Measurements from ENCODE around the gene DUXA. TPM values are rescaled to one million over a fixed set of nuclear protein-coding genes. Genes with fewer than 3 reads are reported as not detected.
"Not testable (repeated sequence)": the region's sequence is repeated elsewhere in the genome, so short reads cannot be mapped to it uniquely, and the experiment has no call there.

Gene DUXA
- total RNA-seq, 4 donors from 2014 or later: not detected

DNA sequence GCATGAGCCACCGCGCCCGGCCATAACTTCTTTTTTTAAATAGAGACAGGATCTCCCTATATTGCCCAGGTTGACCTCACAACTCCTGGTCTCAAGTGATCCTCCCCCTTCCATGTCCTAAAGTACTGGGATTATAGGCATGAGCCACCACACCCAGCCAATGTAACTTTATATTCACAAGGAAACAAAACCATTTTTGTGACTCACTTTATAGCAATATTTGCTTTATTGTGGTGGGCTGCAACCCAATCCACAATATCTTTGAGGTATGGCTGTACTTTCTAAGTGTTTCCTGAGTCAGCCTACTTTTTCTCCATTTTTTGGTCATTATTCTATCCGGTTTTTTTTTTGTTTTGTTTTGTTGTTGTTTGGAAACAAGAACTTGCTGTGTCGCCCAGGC is 14.4 kb downstream of the DUXA start:
- DNase-seq: no peak
- H3K27me3 ChIP-seq: no peaks in the 10 kb centered on the region
- no peaks in the 10 kb centered on the region for H3K4me1 ChIP-seq
- no peak overlapping the region for H3K27ac ChIP-seq
- H3K9me3 ChIP-seq: no peaks in the 10 kb centered on the region
- H3K4me3 ChIP-seq: no peak overlapping the region
- no peaks in the 10 kb centered on the region for H3K36me3 ChIP-seq
- TF ChIP-seq POLR2A (IDR thresholded peaks at IDR 0.05): no peak
- TF ChIP-seq, protein P1, sequence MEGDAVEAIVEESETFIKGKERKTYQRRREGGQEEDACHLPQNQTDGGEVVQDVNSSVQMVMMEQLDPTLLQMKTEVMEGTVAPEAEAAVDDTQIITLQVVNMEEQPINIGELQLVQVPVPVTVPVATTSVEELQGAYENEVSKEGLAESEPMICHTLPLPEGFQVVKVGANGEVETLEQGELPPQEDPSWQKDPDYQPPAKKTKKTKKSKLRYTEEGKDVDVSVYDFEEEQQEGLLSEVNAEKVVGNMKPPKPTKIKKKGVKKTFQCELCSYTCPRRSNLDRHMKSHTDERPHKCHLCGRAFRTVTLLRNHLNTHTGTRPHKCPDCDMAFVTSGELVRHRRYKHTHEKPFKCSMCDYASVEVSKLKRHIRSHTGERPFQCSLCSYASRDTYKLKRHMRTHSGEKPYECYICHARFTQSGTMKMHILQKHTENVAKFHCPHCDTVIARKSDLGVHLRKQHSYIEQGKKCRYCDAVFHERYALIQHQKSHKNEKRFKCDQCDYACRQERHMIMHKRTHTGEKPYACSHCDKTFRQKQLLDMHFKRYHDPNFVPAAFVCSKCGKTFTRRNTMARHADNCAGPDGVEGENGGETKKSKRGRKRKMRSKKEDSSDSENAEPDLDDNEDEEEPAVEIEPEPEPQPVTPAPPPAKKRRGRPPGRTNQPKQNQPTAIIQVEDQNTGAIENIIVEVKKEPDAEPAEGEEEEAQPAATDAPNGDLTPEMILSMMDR (IDR thresholded peaks at IDR 0.05): no peak

GRCh38 chr19:57141699-57142098 is 25.6 kb downstream of the DUXA start:
- Histone ChIP-seq H3K36me3 (no peaks in the 10 kb centered on the region), H3K27me3 (no peaks in the 10 kb centered on the region), H3K4me1 (no peaks in the 10 kb centered on the region), H3K9me3 (peaks cover 0 to 5% (median 0%) of the 10 kb centered on the region in 4 donors), H3K4me3 (no peak overlapping the region), H3K27ac (no peak overlapping the region)
- TF ChIP-seq, protein P1 (IDR thresholded peaks at IDR 0.05): no peak
- no peak for TF ChIP-seq POLR2A (IDR thresholded peaks at IDR 0.05)
- no peak for DNase-seq

GRCh38 chr19:57135797-57136196 is 31.5 kb downstream of the DUXA start:
- Histone ChIP-seq H3K36me3 (no peaks in the 10 kb centered on the region), H3K9me3 (peaks cover 0 to 5% (median 0%) of the 10 kb centered on the region in 4 donors), H3K27me3 (no peaks in the 10 kb centered on the region), H3K27ac (no peak overlapping the region), H3K4me1 (no peaks in the 10 kb centered on the region), H3K4me3 (no peak overlapping the region)
- DNase-seq: no peak
- TF ChIP-seq, protein P1 (IDR thresholded peaks at IDR 0.05): no peak
- no peak for TF ChIP-seq POLR2A (IDR thresholded peaks at IDR 0.05)

DNA sequence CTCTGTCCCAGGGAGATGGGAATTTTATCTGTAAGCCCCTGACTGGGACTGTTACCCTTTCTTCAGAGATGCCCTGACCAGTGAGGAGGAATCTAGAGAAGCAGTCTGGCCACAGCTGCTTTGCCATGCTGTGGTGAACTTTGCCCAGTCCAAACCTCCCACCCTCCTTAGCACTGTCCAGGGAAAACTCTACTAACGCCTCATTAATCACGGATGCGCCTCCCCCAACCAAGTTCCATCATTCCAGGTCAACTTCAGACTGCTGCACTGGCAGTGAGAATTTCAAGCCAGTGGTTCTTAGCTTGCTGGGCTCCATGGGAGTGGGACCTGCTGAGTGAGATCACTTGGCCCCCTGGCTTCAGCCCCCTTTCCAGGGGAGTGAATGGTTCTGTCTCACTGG is 39.9 kb downstream of the DUXA start:
- H3K27me3 ChIP-seq, DNase-seq, H3K9me3 ChIP-seq, H3K4me3 ChIP-seq, H3K4me1 ChIP-seq, H3K27ac ChIP-seq, H3K36me3 ChIP-seq: not testable (repeated sequence)

- H3K4me3 ChIP-seq: no peak overlapping the region
- DNase-seq: no peak
- no peak for TF ChIP-seq POLR2A (IDR thresholded peaks at IDR 0.05)
- TF ChIP-seq, protein P1 (IDR thresholded peaks at IDR 0.05): no peak
- no peaks in the 10 kb centered on the region for H3K36me3 ChIP-seq
- H3K27ac ChIP-seq: no peak overlapping the region
- no peaks in the 10 kb centered on the region for H3K4me1 ChIP-seq
- peaks cover 0 to 4% (median 0%) of the 10 kb centered on the region in 4 donors for H3K9me3 ChIP-seq
- no peaks in the 10 kb centered on the region for H3K27me3 ChIP-seq
Observed at GRCh38 chr19:57123882-57124281, 43.4 kb downstream of the DUXA start.

- Histone ChIP-seq H3K9me3 (peaks cover 0 to 4% (median 0%) of the 10 kb centered on the region in 4 donors), H3K4me1 (no peaks in the 10 kb centered on the region), H3K4me3 (no peak overlapping the region), H3K36me3 (no peaks in the 10 kb centered on the region), H3K27ac (no peak overlapping the region), H3K27me3 (no peaks in the 10 kb centered on the region)
- no peak for DNase-seq
- TF ChIP-seq, protein P1 (IDR thresholded peaks at IDR 0.05): no peak
- TF ChIP-seq POLR2A (IDR thresholded peaks at IDR 0.05): no peak
Observed at GRCh38 chr19:57118848-57119247, 48.4 kb downstream of the DUXA start.

DNA sequence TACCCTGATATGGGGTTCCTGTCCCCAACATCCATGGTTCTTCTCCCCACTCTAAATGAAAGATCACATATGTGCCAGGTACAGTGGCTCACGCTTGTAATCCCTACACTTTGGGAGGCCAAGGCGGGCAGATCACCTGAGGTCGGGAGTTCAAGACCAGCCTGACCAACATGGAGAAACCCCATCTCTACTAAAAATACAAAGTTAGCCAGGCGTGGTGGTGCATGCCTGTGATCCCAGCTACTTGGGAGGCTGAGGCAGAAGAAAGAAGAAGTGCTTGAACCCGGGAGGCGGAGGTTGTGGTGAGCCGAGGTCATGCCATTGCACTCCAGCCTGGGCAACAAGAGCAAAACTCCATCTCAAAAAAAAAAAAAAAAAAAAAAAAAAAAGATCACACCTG is 53.8 kb downstream of the DUXA start:
- not testable (repeated sequence) for DNase-seq, H3K4me1 ChIP-seq, H3K27ac ChIP-seq, H3K4me3 ChIP-seq, H3K36me3 ChIP-seq, H3K27me3 ChIP-seq
- H3K9me3 ChIP-seq: peaks cover 0 to 37% (median 7%) of the 10 kb centered on the region in 4 donors
